Testis (tissue), 3 donors: Measurements from ENCODE around the gene ZDHHC8. TPM values are rescaled to one million over a fixed set of nuclear protein-coding genes. Genes with fewer than 3 reads are reported as not detected.

Experiments
- DNase-seq: peaks from one replicate; pipeline ENCODE4 v3.0.0-alpha.2; 2019
- H3K27ac ChIP-seq, 2 donors: fragments of 200-600 bp; sonication (generic); one replicate each; pipeline ENCODE4 v1.5.1; 2019
- H3K27me3 ChIP-seq: fragments of 200-600 bp; sonication (generic); one replicate; pipeline ENCODE4 v1.5.1; 2019
- H3K36me3 ChIP-seq: fragments of 200-600 bp; sonication (generic); one replicate; pipeline ENCODE4 v1.5.1; 2017; ENCODE audit warnings: low read depth; ENCODE audit errors: missing control alignments
- H3K4me1 ChIP-seq: fragments of 200-600 bp; sonication (generic); one replicate; pipeline ENCODE4 v1.5.1; 2019
- H3K4me3 ChIP-seq, 2 donors: fragments of 200-600 bp; sonication (generic); one replicate each; pipeline ENCODE4 v1.5.1; 2017 to 2019
- H3K9me3 ChIP-seq: fragments of 200-600 bp; sonication (generic); one replicate; pipeline ENCODE4 v1.5.1; 2017
- POLR2A ChIP-seq: fragments of 450-650 bp; IDR thresholded peaks from one replicate; pipeline ENCODE4 v1.6.1; 2017; ENCODE audit warnings: antibody characterized with exemption, mild to moderate bottlenecking, moderate library complexity
- WGBS, 2 donors: methylation state at CpG; one replicate each; pipeline ENCODE4 v1.1.5; 2018; 5-methylcytosine and 5-hydroxymethylcytosine counted together
- intact Hi-C: fragments of 100-400 bp; cut with DNase I; formaldehyde crosslinking; loops from one replicate; pipeline ENCODE4 v1.15.1; 2023; ENCODE audit warnings: low total_unique reads
- polyA plus RNA-seq: library from polyadenylated mRNA; stranded (reverse); fragments of 350-450 nt; fragmentation: Illumina TruSeq; extraction: RNeasy Lipid Tissue Mini Kit (QIAGEN cat#74804); gene quantifications from one replicate; pipeline ENCODE4 v1.2.3, GENCODE V29; 2014; ENCODE audit warnings: low read depth, low replicate concordance; ENCODE audit not compliant: insufficient read depth
- total RNA-seq, 2 donors: library from RNA; depleted of rRNA; stranded (reverse); fragments of >200 nt; gene quantifications; one replicate each; pipeline ENCODE4 v1.2.3, GENCODE V29; 2016
- TF ChIP-seq, protein P1 (sequence below), 3 experiments: fragments of 450-650 bp in 2 of 3; fragments of 200-600 bp in 1 of 3; sonication (generic) in 1 of 3; IDR thresholded peaks; one replicate each; pipeline ENCODE4 v1.5.1; 2016 to 2019; ENCODE audit warnings: antibody characterized with exemption in 3 of 3, mild to moderate bottlenecking in 2 of 3, moderate library complexity in 1 of 3

ZDHHC8 gene
- total and polyA plus RNA-seq, 3 donors from 2014 or later, result 34.0 to 44.0 (median 40.9) TPM

DNA sequence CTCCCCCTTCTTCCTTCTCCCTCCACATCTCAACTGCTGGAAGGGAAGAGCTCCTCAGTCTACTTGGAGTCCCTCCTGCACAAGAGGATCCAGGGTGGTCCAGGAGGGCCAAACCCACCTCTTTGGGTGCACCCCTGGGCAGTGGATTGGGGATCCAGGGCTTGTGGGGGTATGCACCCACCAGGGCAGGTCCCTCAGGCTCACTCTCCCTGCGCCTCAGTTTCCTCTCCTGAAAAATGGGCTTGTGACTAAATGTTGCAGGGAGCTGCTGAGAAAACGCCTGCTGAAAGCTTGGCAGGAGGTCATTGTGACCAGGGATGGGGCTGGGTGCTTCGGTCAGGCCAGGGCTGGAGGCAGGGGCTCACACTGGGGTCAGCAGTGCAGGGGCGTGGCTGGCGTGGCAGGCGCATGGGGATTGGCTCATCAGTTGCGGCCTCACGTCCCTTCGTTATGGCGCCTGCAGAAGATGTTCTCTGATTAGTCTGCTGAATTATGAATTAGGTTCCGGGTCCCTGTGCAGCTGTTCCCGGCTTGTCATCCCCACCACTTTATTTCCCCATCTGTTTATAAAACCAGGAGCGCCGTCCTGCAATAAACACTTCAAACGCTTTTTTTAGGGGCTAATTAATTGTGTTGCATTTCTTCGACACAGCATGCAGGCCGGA lies 44.9 kb downstream of the ZDHHC8 start:
- TF ChIP-seq POLR2A, result no peak
- TF ChIP-seq, protein P1, sequence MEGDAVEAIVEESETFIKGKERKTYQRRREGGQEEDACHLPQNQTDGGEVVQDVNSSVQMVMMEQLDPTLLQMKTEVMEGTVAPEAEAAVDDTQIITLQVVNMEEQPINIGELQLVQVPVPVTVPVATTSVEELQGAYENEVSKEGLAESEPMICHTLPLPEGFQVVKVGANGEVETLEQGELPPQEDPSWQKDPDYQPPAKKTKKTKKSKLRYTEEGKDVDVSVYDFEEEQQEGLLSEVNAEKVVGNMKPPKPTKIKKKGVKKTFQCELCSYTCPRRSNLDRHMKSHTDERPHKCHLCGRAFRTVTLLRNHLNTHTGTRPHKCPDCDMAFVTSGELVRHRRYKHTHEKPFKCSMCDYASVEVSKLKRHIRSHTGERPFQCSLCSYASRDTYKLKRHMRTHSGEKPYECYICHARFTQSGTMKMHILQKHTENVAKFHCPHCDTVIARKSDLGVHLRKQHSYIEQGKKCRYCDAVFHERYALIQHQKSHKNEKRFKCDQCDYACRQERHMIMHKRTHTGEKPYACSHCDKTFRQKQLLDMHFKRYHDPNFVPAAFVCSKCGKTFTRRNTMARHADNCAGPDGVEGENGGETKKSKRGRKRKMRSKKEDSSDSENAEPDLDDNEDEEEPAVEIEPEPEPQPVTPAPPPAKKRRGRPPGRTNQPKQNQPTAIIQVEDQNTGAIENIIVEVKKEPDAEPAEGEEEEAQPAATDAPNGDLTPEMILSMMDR (IDR thresholded peaks at IDR 0.05), result no peak
- intact Hi-C loops, result no loop called here
- H3K36me3 ChIP-seq, result no peaks in the 10 kb centered on the region
- no peaks in the 10 kb centered on the region for H3K27me3 ChIP-seq
- no peak for DNase-seq
- H3K9me3 ChIP-seq, result no peaks in the 10 kb centered on the region
- no peak overlapping the region for H3K4me3 ChIP-seq
- WGBS, 2 donors, result 81 to 89% methylated on average over 16 to 17 of the region's 17 CpGs
- H3K4me1 ChIP-seq, result peaks cover 3% of the 10 kb centered on the region
- H3K27ac ChIP-seq, result no peak overlapping the region

DNA sequence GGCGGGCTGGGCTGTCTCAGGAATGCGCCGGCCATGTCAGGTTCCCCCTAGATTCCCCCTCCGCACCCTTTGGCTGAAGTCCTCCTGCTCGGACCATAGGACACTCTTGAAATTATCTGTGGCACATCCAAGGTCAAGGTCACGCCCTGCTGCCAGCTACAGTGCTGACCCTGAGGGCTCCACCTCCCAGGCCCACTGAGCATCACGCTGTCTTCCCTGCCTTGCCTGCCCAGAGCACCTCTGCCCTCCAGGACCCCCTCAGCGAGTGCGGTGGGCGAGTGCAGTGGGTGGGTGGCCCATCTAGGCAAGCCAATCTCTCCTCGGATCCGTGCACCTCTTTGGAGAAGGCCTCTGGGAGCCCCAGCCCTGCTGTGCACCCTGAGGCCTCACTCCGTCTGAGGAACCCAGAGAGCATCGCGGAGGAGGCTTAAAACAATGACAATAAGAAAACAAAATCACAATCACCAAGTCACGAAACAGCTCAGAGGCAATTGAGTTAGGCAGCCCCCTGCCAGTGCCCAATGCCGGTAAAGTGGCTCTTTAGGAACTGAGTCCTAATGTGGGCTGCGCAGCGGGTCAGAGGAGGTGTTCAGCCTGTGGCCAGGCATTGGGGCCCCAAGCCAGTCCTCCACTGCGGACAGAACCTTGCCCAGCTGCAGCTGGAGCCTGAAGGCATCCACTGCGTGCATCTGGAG lies 45.8 kb downstream of the ZDHHC8 start:
- TF ChIP-seq, protein P1 (IDR thresholded peaks at IDR 0.05), result no peak
- no peak for TF ChIP-seq POLR2A
- intact Hi-C loops, result no loop called here
- WGBS, 2 donors, result 68 to 69% methylated on average over 11 to 20 of the region's 21 CpGs

DNA sequence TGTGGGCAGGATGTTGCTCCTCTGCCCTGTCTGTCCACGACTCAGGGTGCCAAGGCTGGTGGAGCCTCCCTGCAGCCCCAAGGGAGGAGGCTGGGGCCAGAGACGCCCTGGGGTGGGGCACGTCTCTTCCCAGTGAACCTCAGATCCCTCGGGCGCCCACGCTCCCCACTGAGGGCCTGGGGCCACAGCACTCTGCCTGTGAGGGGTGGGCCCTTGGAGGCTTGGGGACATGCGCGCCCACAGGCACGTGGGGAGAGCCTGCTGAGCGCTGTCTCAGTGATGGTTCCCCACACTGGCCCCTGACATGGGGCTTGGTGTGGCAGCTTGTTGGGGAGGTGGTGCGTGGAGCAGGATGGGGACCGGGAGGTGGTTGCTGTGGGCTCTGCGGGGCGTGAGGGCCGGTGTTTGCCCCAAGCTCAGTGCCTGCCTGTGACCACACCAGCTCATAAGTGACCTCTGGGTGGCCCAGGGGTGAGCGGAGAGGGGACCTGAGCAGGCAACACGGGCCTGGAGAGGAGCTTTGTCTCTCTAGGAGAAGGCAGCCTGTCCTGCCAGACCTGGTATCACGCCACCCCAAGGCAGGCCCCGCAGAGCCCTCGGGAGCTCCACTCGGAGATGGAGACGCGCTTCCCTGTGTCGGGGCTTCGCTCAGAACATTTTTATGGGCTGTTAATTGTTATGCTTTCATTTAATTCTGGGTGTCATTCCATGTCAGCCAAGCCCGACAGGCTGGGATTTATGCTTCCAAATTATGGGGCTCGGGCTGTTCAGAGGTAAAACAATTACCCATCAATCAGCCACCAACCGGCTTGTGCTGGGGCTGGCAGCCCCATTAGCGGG lies 46.7 kb downstream of the ZDHHC8 start:
- Histone ChIP-seq H3K9me3 (no peaks in the 10 kb centered on the region), H3K36me3 (no peaks in the 10 kb centered on the region), H3K4me3 (no peak overlapping the region), H3K27me3 (no peaks in the 10 kb centered on the region), H3K4me1 (peaks cover 3% of the 10 kb centered on the region), H3K27ac (no peak overlapping the region)
- intact Hi-C loops, result no loop called here
- no peak for DNase-seq
- WGBS, 2 donors, result 89% methylated on average over 9 to 26 of the region's 29 CpGs
- TF ChIP-seq, protein P1 (IDR thresholded peaks at IDR 0.05), result no peak
- no peak for TF ChIP-seq POLR2A

More for the DNA sequence above, 45.8 kb downstream of the ZDHHC8 start:
- no peaks in the 10 kb centered on the region for H3K9me3 ChIP-seq
- H3K36me3 ChIP-seq, result no peaks in the 10 kb centered on the region
- H3K4me3 ChIP-seq, result no peak overlapping the region
- H3K27ac ChIP-seq, result no peak overlapping the region
- DNase-seq, result no peak
- peaks cover 3% of the 10 kb centered on the region for H3K4me1 ChIP-seq
- no peaks in the 10 kb centered on the region for H3K27me3 ChIP-seq

DNA sequence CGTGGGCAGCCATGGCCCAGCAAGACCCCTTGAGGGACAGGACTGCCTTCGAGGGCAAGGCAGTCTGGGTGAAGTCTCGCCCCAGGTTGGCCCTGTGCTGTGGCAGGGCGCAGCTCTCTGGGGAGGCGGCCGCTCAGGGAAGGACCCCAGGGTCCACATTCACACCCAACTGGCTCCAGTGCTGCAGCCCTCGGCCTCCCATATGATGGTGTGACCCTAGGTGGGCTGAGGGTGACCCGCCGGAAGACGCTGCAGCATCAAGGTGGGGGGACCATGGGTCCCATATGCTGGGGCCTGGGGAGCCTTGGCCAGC lies 47.3 kb downstream of the ZDHHC8 start:
- no peak for TF ChIP-seq POLR2A
- TF ChIP-seq, protein P1 (IDR thresholded peaks at IDR 0.05), result no peak
- H3K4me1 ChIP-seq, result peaks cover 3% of the 10 kb centered on the region
- H3K27me3 ChIP-seq, result no peaks in the 10 kb centered on the region
- intact Hi-C loops, result no loop called here
- H3K27ac ChIP-seq, result no peak overlapping the region
- no peaks in the 10 kb centered on the region for H3K36me3 ChIP-seq
- H3K9me3 ChIP-seq, result no peaks in the 10 kb centered on the region
- no peak for DNase-seq
- WGBS, 2 donors, result 96% methylated on average over 10 of the region's 10 CpGs; no CpG with 5 or more reads in 1 of the 2 donors
- no peak overlapping the region for H3K4me3 ChIP-seq
